HepG2 (cell line): ENCODE measurements around the gene NOC2L. TPM values are rescaled to one million over a fixed set of nuclear protein-coding genes. Genes with fewer than 3 reads are reported as not detected.
A peak's percentile ranks its signal among the peaks of the same experiment; 100 is the strongest.

ENCODE experiments used
- DPF2 ChIP-seq: sonication (generic); formaldehyde crosslinking; IDR thresholded peaks from 2 replicates; pipeline ENCODE4 v1.4.0; 2020; ENCODE audit warnings: mild to moderate bottlenecking, low read depth, missing genetic modification reagents, borderline replicate concordance
- FOXA3 ChIP-seq: IDR thresholded peaks from 2 replicates; pipeline ENCODE4 v1.6.1; 2016; ENCODE audit warnings: missing genetic modification reagents, missing compliant biosample characterization
- GPN1 ChIP-seq: sonication (generic); formaldehyde crosslinking; IDR thresholded peaks from 2 replicates; pipeline ENCODE4 v1.5.1; 2020; ENCODE audit warnings: missing genetic modification reagents, borderline replicate concordance
- IRF2 ChIP-seq: IDR thresholded peaks from 2 replicates; pipeline ENCODE4 v1.6.1; 2018; ENCODE audit warnings: missing genetic modification reagents, missing compliant biosample characterization
- KMT2B ChIP-seq: IDR thresholded peaks from 2 replicates; pipeline ENCODE4 v1.6.1; 2016; ENCODE audit warnings: missing genetic modification reagents, missing compliant biosample characterization
- PHF5A ChIP-seq: IDR thresholded peaks from one replicate; pipeline ENCODE4 v1.6.1; 2018; ENCODE audit warnings: low read depth, missing genetic modification reagents; ENCODE audit not compliant: unreplicated experiment
- TCF7 ChIP-seq: sonication (generic); IDR thresholded peaks from 2 replicates; pipeline ENCODE4 v1.6.1; 2016; ENCODE audit warnings: antibody characterized with exemption, low read depth
- ZBTB20 ChIP-seq: sonication (generic); formaldehyde crosslinking; IDR thresholded peaks from 2 replicates; pipeline ENCODE4 v1.8.1; 2023; ENCODE audit warnings: missing genetic modification reagents, low read depth, mild to moderate bottlenecking, borderline replicate concordance
- ZBTB21 ChIP-seq: sonication (generic); formaldehyde crosslinking; IDR thresholded peaks from 2 replicates; pipeline ENCODE4 v1.4.0; 2020; ENCODE audit warnings: missing genetic modification reagents
- ZKSCAN8 ChIP-seq: IDR thresholded peaks from 2 replicates; pipeline ENCODE4 v1.6.1; 2016; ENCODE audit warnings: borderline replicate concordance, missing genetic modification reagents, missing compliant biosample characterization
- ZNF10 ChIP-seq: sonication (generic); formaldehyde crosslinking; IDR thresholded peaks from 2 replicates; pipeline ENCODE4 v1.4.0; 2020; ENCODE audit warnings: mild to moderate bottlenecking, low read depth, missing genetic modification reagents, borderline replicate concordance
- ZNF20 ChIP-seq: sonication (generic); formaldehyde crosslinking; IDR thresholded peaks from 2 replicates; pipeline ENCODE4 v1.4.0; 2020; ENCODE audit warnings: mild to moderate bottlenecking, moderate library complexity, missing genetic modification reagents
- ZNF225 ChIP-seq: sonication (generic); formaldehyde crosslinking; IDR thresholded peaks from 2 replicates; pipeline ENCODE4 v1.4.0; 2020; ENCODE audit warnings: mild to moderate bottlenecking, missing genetic modification reagents
- ZNF644 ChIP-seq: IDR thresholded peaks from 2 replicates; pipeline ENCODE4 v1.6.1; 2016; ENCODE audit warnings: low read depth
- ZNF749 ChIP-seq: sonication (generic); formaldehyde crosslinking; IDR thresholded peaks from 2 replicates; pipeline ENCODE4 v1.8.0; 2022; ENCODE audit warnings: mild to moderate bottlenecking, missing genetic modification reagents, moderate library complexity, borderline replicate concordance
- ZNF850 ChIP-seq: sonication (generic); formaldehyde crosslinking; conservative IDR thresholded peaks from 2 replicates; pipeline ENCODE4 v1.9.0; 2021; ENCODE audit warnings: mild to moderate bottlenecking, missing genetic modification reagents
- polyA plus RNA-seq, 8 experiments: library from polyadenylated mRNA; depleted of rRNA in 3 of 8; stranded (reverse) in 7 of 8; unstranded in 1 of 8; fragments of >200 nt; fragmentation: Illumina TruSeq in 4 of 8; extraction: Trizol in 4 of 8; gene quantifications; 2 replicates each; pipeline versions ENCODE4 v1.2.1 to v1.2.3, GENCODE V29; 2011 to 2016; ENCODE audit warnings: low read depth in 4 of 8, missing spikeins in 1 of 8, mixed read lengths in 1 of 8; ENCODE audit not compliant: insufficient read depth in 1 of 8
- total RNA-seq, 5 experiments: library from RNA; depleted of rRNA; stranded (reverse); fragments of >200 nt; fragmentation: Illumina TruSeq; extraction: Trizol; gene quantifications; 2 replicates each; pipeline ENCODE4 v1.2.3, GENCODE V29; 2016; ENCODE audit warnings: low read depth in 1 of 5
- TF ChIP-seq, protein P1 (sequence below): sonication (generic); formaldehyde crosslinking; conservative IDR thresholded peaks from 2 replicates; pipeline ENCODE4 v1.8.0; 2022; ENCODE audit warnings: mild to moderate bottlenecking, moderate library complexity, missing genetic modification reagents
- TF ChIP-seq, protein P2 (sequence below): sonication (generic); formaldehyde crosslinking; IDR thresholded peaks from 2 replicates; pipeline ENCODE4 v1.8.0; 2022; ENCODE audit warnings: mild to moderate bottlenecking, missing genetic modification reagents, moderate library complexity
- TF ChIP-seq, protein P3 (sequence below): sonication (generic); formaldehyde crosslinking; conservative IDR thresholded peaks from 2 replicates; pipeline ENCODE4 v1.4.0; 2020; ENCODE audit warnings: mild to moderate bottlenecking, missing genetic modification reagents, moderate library complexity
- TF ChIP-seq, protein P4 (sequence below): IDR thresholded peaks from 2 replicates; pipeline ENCODE4 v1.6.1; 2016; ENCODE audit warnings: mild to moderate bottlenecking
- TF ChIP-seq, protein P5 (sequence below): sonication (generic); formaldehyde crosslinking; IDR thresholded peaks from 2 replicates; pipeline ENCODE4 v1.8.0; 2022; ENCODE audit warnings: missing genetic modification reagents, mild to moderate bottlenecking, inconsistent platforms, borderline replicate concordance

The NOC2L gene
- total and polyA plus RNA-seq, 2 of the 13 experiments (the other 11 are each of a cell fraction or from before 2014, with no cell fraction given), result 32.0 to 103 TPM

DNA sequence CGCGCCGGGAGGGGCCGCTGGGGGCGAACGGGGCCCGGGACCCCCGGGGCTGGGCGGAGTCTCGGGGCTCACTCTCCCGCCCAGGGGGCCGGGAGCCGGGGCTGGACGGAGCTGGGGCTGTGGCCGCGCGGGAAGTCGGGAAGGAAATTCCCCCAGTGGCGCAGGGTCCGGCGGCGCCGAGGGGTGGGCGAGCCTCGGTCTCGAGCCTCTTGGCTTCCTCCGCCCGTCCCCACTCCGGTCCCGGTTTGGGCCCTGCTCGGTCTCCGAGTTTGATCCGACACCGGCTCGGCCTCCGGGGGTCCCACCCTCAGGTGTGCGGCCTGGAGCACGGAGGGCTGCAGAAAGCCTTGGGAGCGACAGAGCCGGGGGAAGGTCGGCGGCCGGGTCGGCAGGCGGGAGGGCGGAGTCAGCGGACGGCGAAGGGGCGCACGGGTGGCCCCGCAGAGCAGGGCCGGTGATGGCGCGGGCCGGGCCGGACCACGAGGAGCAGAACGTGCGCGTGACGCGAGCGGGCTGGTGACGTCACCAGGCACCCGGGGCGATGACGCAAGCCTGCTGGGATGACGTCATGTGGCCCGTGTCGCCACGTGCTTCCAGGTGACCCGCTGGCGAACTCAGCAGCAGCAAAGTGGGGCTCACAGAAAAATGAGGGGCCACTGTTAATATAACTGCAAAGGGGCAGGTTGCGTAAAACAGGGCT lies 41.5 kb upstream of the NOC2L start (continued):
- TF ChIP-seq, protein P1, sequence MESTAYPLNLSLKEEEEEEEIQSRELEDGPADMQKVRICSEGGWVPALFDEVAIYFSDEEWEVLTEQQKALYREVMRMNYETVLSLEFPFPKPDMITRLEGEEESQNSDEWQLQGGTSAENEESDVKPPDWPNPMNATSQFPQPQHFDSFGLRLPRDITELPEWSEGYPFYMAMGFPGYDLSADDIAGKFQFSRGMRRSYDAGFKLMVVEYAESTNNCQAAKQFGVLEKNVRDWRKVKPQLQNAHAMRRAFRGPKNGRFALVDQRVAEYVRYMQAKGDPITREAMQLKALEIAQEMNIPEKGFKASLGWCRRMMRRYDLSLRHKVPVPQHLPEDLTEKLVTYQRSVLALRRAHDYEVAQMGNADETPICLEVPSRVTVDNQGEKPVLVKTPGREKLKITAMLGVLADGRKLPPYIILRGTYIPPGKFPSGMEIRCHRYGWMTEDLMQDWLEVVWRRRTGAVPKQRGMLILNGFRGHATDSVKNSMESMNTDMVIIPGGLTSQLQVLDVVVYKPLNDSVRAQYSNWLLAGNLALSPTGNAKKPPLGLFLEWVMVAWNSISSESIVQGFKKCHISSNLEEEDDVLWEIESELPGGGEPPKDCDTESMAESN, result peak; percentile 92
- no peak for TF ChIP-seq PHF5A (CRISPR knock-in tag)
- TF ChIP-seq, protein P2, sequence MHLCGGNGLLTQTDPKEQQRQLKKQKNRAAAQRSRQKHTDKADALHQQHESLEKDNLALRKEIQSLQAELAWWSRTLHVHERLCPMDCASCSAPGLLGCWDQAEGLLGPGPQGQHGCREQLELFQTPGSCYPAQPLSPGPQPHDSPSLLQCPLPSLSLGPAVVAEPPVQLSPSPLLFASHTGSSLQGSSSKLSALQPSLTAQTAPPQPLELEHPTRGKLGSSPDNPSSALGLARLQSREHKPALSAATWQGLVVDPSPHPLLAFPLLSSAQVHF (CRISPR knock-in tag), result peak; percentile 60
- peak; percentile 57; the same call in 1 of the 2 replicates for TF ChIP-seq IRF2 (CRISPR knock-in tag)
- TF ChIP-seq ZBTB21, result peak; percentile 100
- peak; percentile 54; the same call in 1 of the 2 replicates for TF ChIP-seq ZNF225 (CRISPR knock-in tag)
- TF ChIP-seq KMT2B (CRISPR knock-in tag), result peak; percentile 61; the same call in 1 of the 2 replicates
- TF ChIP-seq, protein P3, sequence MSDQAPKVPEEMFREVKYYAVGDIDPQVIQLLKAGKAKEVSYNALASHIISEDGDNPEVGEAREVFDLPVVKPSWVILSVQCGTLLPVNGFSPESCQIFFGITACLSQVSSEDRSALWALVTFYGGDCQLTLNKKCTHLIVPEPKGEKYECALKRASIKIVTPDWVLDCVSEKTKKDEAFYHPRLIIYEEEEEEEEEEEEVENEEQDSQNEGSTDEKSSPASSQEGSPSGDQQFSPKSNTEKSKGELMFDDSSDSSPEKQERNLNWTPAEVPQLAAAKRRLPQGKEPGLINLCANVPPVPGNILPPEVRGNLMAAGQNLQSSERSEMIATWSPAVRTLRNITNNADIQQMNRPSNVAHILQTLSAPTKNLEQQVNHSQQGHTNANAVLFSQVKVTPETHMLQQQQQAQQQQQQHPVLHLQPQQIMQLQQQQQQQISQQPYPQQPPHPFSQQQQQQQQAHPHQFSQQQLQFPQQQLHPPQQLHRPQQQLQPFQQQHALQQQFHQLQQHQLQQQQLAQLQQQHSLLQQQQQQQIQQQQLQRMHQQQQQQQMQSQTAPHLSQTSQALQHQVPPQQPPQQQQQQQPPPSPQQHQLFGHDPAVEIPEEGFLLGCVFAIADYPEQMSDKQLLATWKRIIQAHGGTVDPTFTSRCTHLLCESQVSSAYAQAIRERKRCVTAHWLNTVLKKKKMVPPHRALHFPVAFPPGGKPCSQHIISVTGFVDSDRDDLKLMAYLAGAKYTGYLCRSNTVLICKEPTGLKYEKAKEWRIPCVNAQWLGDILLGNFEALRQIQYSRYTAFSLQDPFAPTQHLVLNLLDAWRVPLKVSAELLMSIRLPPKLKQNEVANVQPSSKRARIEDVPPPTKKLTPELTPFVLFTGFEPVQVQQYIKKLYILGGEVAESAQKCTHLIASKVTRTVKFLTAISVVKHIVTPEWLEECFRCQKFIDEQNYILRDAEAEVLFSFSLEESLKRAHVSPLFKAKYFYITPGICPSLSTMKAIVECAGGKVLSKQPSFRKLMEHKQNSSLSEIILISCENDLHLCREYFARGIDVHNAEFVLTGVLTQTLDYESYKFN, result peak; percentile 47
- 0 out of 2 replicates have a peak, but pooled peaks have one; percentile 77 for TF ChIP-seq ZNF10 (CRISPR knock-in tag)
- TF ChIP-seq ZKSCAN8 (CRISPR knock-in tag), result no peak; the same call in 1 of the 2 replicates
- no peak for TF ChIP-seq ZBTB20 (CRISPR knock-in tag)
- TF ChIP-seq ZNF749, result peak; percentile 22; the same call in 1 of the 2 replicates
- TF ChIP-seq TCF7, result no peak
- no peak; the same call in 1 of the 2 replicates for TF ChIP-seq DPF2
- TF ChIP-seq, protein P4, sequence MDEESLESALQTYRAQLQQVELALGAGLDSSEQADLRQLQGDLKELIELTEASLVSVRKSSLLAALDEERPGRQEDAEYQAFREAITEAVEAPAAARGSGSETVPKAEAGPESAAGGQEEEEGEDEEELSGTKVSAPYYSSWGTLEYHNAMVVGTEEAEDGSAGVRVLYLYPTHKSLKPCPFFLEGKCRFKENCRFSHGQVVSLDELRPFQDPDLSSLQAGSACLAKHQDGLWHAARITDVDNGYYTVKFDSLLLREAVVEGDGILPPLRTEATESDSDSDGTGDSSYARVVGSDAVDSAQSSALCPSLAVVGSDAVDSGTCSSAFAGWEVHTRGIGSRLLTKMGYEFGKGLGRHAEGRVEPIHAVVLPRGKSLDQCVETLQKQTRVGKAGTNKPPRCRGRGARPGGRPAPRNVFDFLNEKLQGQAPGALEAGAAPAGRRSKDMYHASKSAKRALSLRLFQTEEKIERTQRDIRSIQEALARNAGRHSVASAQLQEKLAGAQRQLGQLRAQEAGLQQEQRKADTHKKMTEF (CRISPR knock-in tag), result peak; percentile 97
- TF ChIP-seq ZNF850 (CRISPR knock-in tag), result peak; percentile 48; the same call in 1 of the 2 replicates
- no peak for TF ChIP-seq GPN1 (CRISPR knock-in tag)
- TF ChIP-seq ZNF644, result no peak
- peak; percentile 46; the same call in 1 of the 2 replicates for TF ChIP-seq FOXA3 (CRISPR knock-in tag)
- no peak for TF ChIP-seq ZNF20 (CRISPR knock-in tag)
- TF ChIP-seq, protein P5, sequence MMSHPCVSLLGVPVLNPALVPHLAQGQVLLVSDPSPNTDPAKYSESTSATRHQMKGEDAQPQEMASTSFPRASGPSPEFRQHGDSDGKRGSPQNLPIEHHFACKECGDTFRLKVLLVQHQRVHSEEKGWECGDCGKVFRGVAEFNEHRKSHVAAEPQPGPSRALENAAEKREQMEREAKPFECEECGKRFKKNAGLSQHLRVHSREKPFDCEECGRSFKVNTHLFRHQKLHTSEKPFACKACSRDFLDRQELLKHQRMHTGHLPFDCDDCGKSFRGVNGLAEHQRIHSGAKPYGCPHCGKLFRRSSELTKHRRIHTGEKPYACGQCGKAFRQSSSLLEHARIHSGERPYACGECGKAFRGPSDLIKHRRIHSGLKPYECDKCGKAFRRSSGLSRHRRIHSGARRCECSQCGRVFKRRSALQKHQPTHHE (CRISPR knock-in tag), result peak; percentile 65; the same call in 1 of the 2 replicates
